Measurements from ENCODE around the gene KLF3. TPM values are rescaled to one million over a fixed set of nuclear protein-coding genes. Genes with fewer than 3 reads are reported as not detected.

Gene KLF3
- total RNA-seq, 1 donor from 2014 or later = 24.8 TPM

DNA sequence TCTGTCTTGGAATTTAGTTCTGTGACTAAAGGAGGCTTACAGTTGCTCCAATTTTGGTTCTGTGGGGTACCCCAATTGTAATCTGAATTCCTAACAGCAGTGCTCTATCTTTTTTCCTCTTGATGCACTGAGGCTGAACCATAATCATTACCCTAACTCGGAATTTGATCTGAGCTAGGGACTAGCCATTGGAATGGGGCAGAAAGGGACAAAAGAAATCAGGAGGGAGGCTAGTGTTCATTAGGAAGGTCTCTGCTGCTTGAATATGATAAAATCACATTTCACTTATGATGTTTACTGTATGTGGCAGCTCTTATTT is 2.7 kb downstream of the KLF3 start:
- peak overlapping the region; percentile 31 for H3K9ac ChIP-seq
- H3K4me2 ChIP-seq = peak overlapping the region; percentile 94
- H3K4me1 Mint-ChIP-seq = peaks cover 69% of the 10 kb centered on the region
- H3K27me3 ChIP-seq = no peaks in the 10 kb centered on the region
- H2AFZ ChIP-seq (replicated peaks) = no peak overlapping the region
- peaks cover 2% of the 10 kb centered on the region for H3K9me3 Mint-ChIP-seq
- H3K9me3 ChIP-seq (ENCODE audit: low read depth) = no peaks in the 10 kb centered on the region
- H3K27ac Mint-ChIP-seq = peak overlapping the region; percentile 97
- H3K27ac ChIP-seq = peak overlapping the region; percentile 97
- peak overlapping the region; percentile 99 for H3K4me3 Mint-ChIP-seq
- H3K36me3 Mint-ChIP-seq = peaks cover 2% of the 10 kb centered on the region
- H3K4me3 ChIP-seq = peak overlapping the region; percentile 91
- DNase-seq (ENCODE audit: low spot score) = no peak
- H3K36me3 ChIP-seq = no peaks in the 10 kb centered on the region
- H3K27me3 Mint-ChIP-seq (ENCODE audit: insufficient read depth, low read depth) = peaks cover 3% of the 10 kb centered on the region
- H3K4me1 ChIP-seq = peaks cover 68% of the 10 kb centered on the region
- peaks cover 42% of the 10 kb centered on the region for H4K20me1 ChIP-seq (ENCODE audit: low read depth)
- peaks cover 91% of the 10 kb centered on the region for H3K79me2 ChIP-seq (ENCODE audit: low read depth)
- TF ChIP-seq EZH2phosphoT487 (IDR thresholded peaks at IDR 0.05) = no peak
- TF ChIP-seq, protein P1, sequence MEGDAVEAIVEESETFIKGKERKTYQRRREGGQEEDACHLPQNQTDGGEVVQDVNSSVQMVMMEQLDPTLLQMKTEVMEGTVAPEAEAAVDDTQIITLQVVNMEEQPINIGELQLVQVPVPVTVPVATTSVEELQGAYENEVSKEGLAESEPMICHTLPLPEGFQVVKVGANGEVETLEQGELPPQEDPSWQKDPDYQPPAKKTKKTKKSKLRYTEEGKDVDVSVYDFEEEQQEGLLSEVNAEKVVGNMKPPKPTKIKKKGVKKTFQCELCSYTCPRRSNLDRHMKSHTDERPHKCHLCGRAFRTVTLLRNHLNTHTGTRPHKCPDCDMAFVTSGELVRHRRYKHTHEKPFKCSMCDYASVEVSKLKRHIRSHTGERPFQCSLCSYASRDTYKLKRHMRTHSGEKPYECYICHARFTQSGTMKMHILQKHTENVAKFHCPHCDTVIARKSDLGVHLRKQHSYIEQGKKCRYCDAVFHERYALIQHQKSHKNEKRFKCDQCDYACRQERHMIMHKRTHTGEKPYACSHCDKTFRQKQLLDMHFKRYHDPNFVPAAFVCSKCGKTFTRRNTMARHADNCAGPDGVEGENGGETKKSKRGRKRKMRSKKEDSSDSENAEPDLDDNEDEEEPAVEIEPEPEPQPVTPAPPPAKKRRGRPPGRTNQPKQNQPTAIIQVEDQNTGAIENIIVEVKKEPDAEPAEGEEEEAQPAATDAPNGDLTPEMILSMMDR (IDR thresholded peaks at IDR 0.05) = no peak
- TF ChIP-seq EZH2 (IDR thresholded peaks at IDR 0.05) = no peak
- peaks cover 55% of the 10 kb centered on the region for H3F3A ChIP-seq (ENCODE audit: low read depth)

DNA sequence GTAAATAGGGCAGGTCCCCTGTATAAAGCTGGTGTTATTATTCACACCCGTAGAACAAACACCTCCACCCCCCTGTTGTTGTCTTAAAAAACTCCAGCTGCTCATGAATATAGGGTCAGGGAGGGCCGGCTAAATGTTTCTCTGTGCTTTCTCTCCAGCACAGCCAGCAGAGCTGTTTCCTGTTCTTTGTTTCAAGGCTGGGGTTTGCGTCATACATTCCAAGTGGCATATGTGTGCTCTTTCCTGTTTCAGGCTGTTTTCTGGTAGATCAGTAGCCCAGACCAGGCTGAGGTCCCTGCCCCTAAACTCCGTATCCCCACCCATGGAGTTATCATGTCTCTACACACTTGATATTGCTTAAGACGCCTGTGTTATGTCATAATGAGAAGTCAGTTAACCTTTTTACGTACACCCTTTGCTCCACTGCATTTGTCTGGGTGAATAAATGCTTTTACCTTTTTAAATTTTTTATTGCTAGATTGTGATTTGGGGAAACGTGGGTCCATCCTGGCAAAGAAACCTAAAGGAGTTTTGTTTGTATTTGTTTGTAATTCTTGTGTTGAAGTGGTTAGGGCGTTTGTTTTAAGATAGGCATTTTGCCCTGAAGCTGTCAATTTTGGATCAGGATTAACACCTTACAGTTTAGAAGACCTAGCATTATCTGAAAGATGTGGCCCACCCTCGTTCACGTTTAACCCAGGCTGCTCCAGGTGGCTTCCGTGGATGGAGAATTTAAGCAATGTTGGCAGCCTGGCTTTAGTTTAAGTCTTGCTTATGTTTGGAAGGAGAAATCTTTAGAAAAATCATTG is 3.3 kb downstream of the KLF3 start:
- H3K4me1 Mint-ChIP-seq = peaks cover 70% of the 10 kb centered on the region
- H3K27ac Mint-ChIP-seq = peak overlapping the region; percentile 97
- no peaks in the 10 kb centered on the region for H3K27me3 ChIP-seq
- no peak overlapping the region for H2AFZ ChIP-seq (replicated peaks)
- peak; percentile 90 for DNase-seq (ENCODE audit: low spot score)
- H3K9ac ChIP-seq = peak overlapping the region; percentile 51
- no peaks in the 10 kb centered on the region for H3K36me3 ChIP-seq
- no peaks in the 10 kb centered on the region for H3K9me3 ChIP-seq (ENCODE audit: low read depth)
- H3K9me3 Mint-ChIP-seq = no peaks in the 10 kb centered on the region
- H3K4me1 ChIP-seq = peaks cover 70% of the 10 kb centered on the region
- H3K79me2 ChIP-seq (ENCODE audit: low read depth) = peaks cover 91% of the 10 kb centered on the region
- H3K27ac ChIP-seq = peak overlapping the region; percentile 97
- H3K27me3 Mint-ChIP-seq (ENCODE audit: insufficient read depth, low read depth) = peaks cover 3% of the 10 kb centered on the region
- H4K20me1 ChIP-seq (ENCODE audit: low read depth) = peaks cover 48% of the 10 kb centered on the region
- H3K4me2 ChIP-seq = peak overlapping the region; percentile 94
- peak overlapping the region; percentile 99 for H3K4me3 Mint-ChIP-seq
- peaks cover 58% of the 10 kb centered on the region for H3F3A ChIP-seq (ENCODE audit: low read depth)
- TF ChIP-seq EZH2 (IDR thresholded peaks at IDR 0.05) = no peak
- TF ChIP-seq, protein P1 (IDR thresholded peaks at IDR 0.05) = no peak
- no peak for TF ChIP-seq EZH2phosphoT487 (IDR thresholded peaks at IDR 0.05)
- peaks cover 2% of the 10 kb centered on the region for H3K36me3 Mint-ChIP-seq
- peak overlapping the region; percentile 91 for H3K4me3 ChIP-seq

DNA sequence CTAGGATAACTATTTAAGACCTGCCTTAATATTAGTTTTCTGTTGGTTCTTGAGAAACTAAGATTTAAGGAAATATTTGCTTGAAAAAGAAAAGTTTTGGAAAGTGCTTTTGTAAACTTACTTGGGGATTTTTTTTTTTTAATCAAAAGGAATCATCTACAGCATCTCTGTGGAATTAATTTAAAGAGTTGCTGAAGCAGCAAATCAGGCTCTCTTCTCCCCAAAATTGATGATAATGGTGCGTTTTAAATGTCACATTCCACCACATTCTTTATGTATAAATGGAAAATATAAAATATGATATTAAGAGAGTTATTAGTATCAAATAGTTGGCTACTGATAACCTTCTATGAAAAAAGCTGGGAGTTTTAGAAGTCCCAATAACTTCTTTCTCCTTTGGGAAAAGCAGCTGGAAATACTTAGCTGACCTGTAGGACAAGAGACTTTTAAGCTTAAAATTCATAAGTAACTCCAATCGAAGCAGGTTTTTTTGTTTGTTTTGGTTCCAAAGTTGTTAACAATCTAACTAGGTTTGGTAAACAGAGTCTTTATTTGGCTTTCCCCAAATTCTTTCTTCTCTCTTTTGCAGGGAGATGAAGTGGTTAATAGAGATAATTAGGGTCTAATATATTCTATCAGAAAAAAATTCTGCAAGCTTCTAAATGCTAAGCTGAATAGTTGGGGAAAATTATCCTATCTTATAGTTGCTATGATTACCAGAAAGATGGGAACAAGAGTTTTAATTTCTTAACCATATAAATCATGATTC is 4.4 kb downstream of the KLF3 start:
- H2AFZ ChIP-seq (replicated peaks) = no peak overlapping the region
- H3K36me3 ChIP-seq = no peaks in the 10 kb centered on the region
- H4K20me1 ChIP-seq (ENCODE audit: low read depth) = peaks cover 58% of the 10 kb centered on the region
- Mint-ChIP-seq H3K27me3 (ENCODE audit: insufficient read depth, low read depth) (peaks cover 3% of the 10 kb centered on the region), H3K36me3 (no peaks in the 10 kb centered on the region), H3K9me3 (no peaks in the 10 kb centered on the region), H3K4me1 (peaks cover 77% of the 10 kb centered on the region), H3K27ac (peak overlapping the region; percentile 53), H3K4me3 (peak overlapping the region; percentile 25)
- H3K27ac ChIP-seq = peak overlapping the region; percentile 97
- no peak overlapping the region for H3K9ac ChIP-seq
- peaks cover 60% of the 10 kb centered on the region for H3F3A ChIP-seq (ENCODE audit: low read depth)
- no peaks in the 10 kb centered on the region for H3K9me3 ChIP-seq (ENCODE audit: low read depth)
- H3K27me3 ChIP-seq = no peaks in the 10 kb centered on the region
- peak overlapping the region; percentile 91 for H3K4me3 ChIP-seq
- H3K4me2 ChIP-seq = peak overlapping the region; percentile 94
- no peak for DNase-seq (ENCODE audit: low spot score)
- TF ChIP-seq EZH2phosphoT487 (IDR thresholded peaks at IDR 0.05) (no peak), EZH2 (IDR thresholded peaks at IDR 0.05) (no peak)
- TF ChIP-seq, protein P1 (IDR thresholded peaks at IDR 0.05) = no peak
- H3K4me1 ChIP-seq = peaks cover 72% of the 10 kb centered on the region
- peaks cover 93% of the 10 kb centered on the region for H3K79me2 ChIP-seq (ENCODE audit: low read depth)

Data from neural progenitor cell (in vitro differentiated cells).